Right lobe of liver (tissue), 6 donors: ENCODE data around the gene OPCML. TPM values are rescaled to one million over a fixed set of nuclear protein-coding genes. Genes with fewer than 3 reads are reported as not detected.

Source experiments
- ATAC-seq, 4 donors: fragments of 200-7000 bp; cut with Tn5 transposase; one replicate each; pipeline ENCODE4 v1.9.1; 2020; ENCODE audit warnings: mild to moderate bottlenecking in 4 of 4, moderate library complexity in 4 of 4
- DNase-seq, 3 donors: peaks; one replicate each; pipeline ENCODE4 v3.0.0-alpha.2; 2020
- H3K27ac ChIP-seq, 3 donors: fragments of 200-600 bp; one replicate each; pipeline ENCODE4 v1.8.0; 2022
- H3K27me3 ChIP-seq, 2 donors: fragments of 200-600 bp; one replicate each; pipeline ENCODE4 v1.8.0; 2022
- H3K36me3 ChIP-seq, 4 donors: fragments of 200-600 bp; sonication (generic) in 1 of 4; one replicate each; pipeline versions ENCODE4 v1.5.1 to v1.8.0; 2017 to 2022; ENCODE audit warnings: control low read depth in 1 of 4
- H3K4me1 ChIP-seq, 4 donors: fragments of 200-600 bp; sonication (generic) in 1 of 4; one replicate each; pipeline versions ENCODE4 v1.5.1 to v1.8.0; 2017 to 2022; ENCODE audit warnings: control low read depth in 1 of 4
- H3K4me3 ChIP-seq, 3 donors: fragments of 200-600 bp; one replicate each; pipeline ENCODE4 v1.8.0; 2022
- H3K9me3 ChIP-seq, 4 donors: fragments of 200-600 bp; sonication (generic) in 1 of 4; one replicate each; pipeline versions ENCODE4 v1.5.1 to v1.8.0; 2017 to 2022; ENCODE audit warnings: control low read depth in 1 of 4
- CTCF ChIP-seq, 4 donors: fragments of 200-600 bp in 3 of 4; fragments of 450-650 bp in 1 of 4; IDR thresholded peaks; one replicate each; pipeline versions ENCODE4 v1.5.1 to v1.8.0; 2016 to 2022; ENCODE audit warnings: antibody characterized with exemption in 4 of 4, mild to moderate bottlenecking in 2 of 4
- POLR2A ChIP-seq: fragments of 450-650 bp; IDR thresholded peaks from one replicate; pipeline ENCODE4 v1.6.1; 2017; ENCODE audit warnings: antibody characterized with exemption, mild to moderate bottlenecking
- WGBS: methylation state at CpG from one replicate; pipeline ENCODE4 v1.1.6; 2018; ENCODE audit warnings: low coverage, low lambda C conversion rate; ENCODE audit not compliant: insufficient coverage; ENCODE audit errors: missing lambda C conversion rate; 5-methylcytosine and 5-hydroxymethylcytosine counted together
- intact Hi-C, 2 donors: fragments of 100-400 bp; cut with DNase I; formaldehyde crosslinking; loops; one replicate each; pipeline versions ENCODE4 v1.11.2 to v1.14.1; 2022
- total RNA-seq, 6 experiments: library from RNA; depleted of rRNA in 2 of 6; stranded (reverse); fragments of >200 nt in 2 of 6; fragmentation: NEBNext Ultra II Directional in 3 of 6; extraction: Animal tissue kit (Norgen Biotek cat#: 25700) in 3 of 6; gene quantifications; one replicate each; pipeline versions ENCODE4 v1.1.0 to v1.2.4, GENCODE V29; 2016 to 2023
- donor health status: DM: no; HTN: yes; CAD: no.
- donor health status: DM: no; HTN: no; CAD: no.
- donor health status: DM: no; HTN: no; CAD: no.
- donor health status: DM: no; HTN: yes; CAD: no.
- donor health status: DM: no; HTN: yes; CAD: no.

OPCML gene
- total RNA-seq, 6 experiments from 2014 or later: 0.11 TPM; not detected in 5

DNA sequence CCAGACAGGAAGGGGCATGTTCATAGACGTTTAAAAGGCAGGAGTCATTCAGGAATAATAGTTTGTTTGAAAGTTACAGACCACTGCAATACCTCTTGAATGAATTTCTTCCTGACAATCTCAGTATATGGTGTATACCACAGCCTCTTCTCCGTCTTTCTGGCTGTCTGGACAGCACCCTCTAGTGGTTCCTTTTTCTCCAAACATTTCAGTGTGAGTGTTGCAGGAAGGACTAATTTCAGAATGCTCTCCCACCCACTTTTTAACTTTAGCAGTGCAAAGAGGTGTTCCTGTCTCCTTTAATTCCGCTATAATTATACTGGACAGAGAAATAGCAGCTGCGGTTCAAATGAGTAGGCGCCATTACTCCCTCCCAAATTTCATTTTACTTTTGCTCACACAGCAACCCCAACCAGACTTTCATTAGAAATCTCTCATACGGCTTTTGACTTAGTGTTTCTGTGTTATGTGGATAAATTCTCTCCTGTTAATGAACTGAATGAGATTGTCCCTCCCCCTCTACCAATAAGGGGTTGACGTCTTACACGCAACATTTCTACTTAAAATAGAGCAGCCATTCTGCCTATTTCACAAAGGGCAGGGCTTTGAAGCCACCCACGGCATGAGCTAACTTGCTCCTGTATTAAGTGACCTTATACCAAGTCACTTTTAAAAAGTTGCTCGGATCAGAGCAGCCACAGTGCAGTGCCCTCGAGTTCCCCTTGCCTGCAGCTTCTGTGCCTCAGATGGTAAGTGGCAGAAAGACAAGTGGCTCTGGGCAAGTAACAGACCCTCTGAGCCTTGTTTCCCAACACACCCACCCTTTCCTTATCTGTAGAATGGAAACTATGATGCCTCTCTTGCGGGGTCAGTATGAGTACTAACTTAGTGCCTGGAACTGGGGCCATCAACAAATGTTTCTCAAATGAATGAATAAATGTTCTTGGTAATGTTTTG, 368.6 kb downstream of the OPCML start:
- DNase-seq (no peak), ATAC-seq (peak; percentile 78 to 86 (median 84))
- intact Hi-C loops: no loop called here
- H3K27me3 ChIP-seq: no peaks in the 10 kb centered on the region
- H3K36me3 ChIP-seq: no peaks in the 10 kb centered on the region
- 21% methylated on average over 11 of the region's 12 CpGs for WGBS
- H3K4me1 ChIP-seq: no peaks in the 10 kb centered on the region
- no peak overlapping the region for H3K4me3 ChIP-seq
- no peak overlapping the region for H3K27ac ChIP-seq
- H3K9me3 ChIP-seq: no peaks in the 10 kb centered on the region
- TF ChIP-seq CTCF (IDR thresholded peaks at IDR 0.05) (peak; percentile 53 to 83 (median 76)), POLR2A (no peak)

DNA sequence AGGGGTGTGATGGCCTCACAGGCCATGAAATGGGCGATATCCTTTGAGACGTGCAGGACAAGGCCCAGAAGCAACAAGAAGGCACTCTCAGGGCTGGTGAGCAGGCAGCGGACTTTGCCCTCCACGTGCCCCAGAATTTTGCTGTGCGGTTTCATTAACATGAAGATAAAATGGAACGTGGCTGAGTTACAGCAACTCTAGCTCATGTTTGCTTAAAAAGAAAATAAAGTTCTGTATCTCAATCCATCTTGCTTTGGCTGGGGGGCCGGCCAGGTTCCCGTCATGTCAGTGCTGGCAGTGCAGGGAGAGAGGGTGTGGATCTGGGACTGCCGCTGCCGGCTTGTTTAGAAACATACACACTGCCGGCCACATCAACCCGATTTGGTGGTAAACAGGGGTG, 370.1 kb downstream of the OPCML start:
- Histone ChIP-seq H3K4me1 (no peaks in the 10 kb centered on the region), H3K9me3 (no peaks in the 10 kb centered on the region), H3K4me3 (no peak overlapping the region), H3K36me3 (no peaks in the 10 kb centered on the region), H3K27ac (no peak overlapping the region), H3K27me3 (no peaks in the 10 kb centered on the region)
- DNase-seq (no peak), ATAC-seq (no peak)
- no peak for TF ChIP-seq POLR2A
- 58% methylated on average over 9 of the region's 12 CpGs for WGBS
- intact Hi-C loops: no loop called here

DNA sequence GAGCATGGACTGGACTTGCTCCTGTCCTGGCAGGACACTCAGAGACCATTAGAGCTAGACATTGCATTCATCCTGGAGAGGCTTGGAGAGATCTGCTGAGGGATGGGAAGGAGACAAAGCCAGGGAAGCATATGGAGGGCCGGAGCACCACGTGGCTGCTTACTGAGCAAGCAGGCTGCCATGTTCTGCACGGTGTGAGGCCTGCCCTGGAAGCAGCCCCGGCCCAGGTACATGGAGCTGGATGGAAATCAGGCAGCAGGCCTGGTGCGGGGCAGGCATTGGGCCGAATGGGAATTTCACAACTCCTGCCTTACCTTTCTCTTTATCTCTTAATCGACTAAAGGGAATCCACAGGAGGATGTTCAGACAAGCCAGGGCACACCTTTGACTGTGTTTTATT, 371.5 kb downstream of the OPCML start:
- intact Hi-C loops: no loop called here
- TF ChIP-seq CTCF (IDR thresholded peaks at IDR 0.05) (no peak), POLR2A (no peak)
- no peaks in the 10 kb centered on the region for H3K36me3 ChIP-seq
- no peaks in the 10 kb centered on the region for H3K9me3 ChIP-seq
- DNase-seq: no peak
- ATAC-seq: no peak
- no peaks in the 10 kb centered on the region for H3K4me1 ChIP-seq
- H3K4me3 ChIP-seq: no peak overlapping the region
- 49% methylated on average over 4 of the region's 7 CpGs for WGBS
- no peaks in the 10 kb centered on the region for H3K27me3 ChIP-seq
- no peak overlapping the region for H3K27ac ChIP-seq

DNA sequence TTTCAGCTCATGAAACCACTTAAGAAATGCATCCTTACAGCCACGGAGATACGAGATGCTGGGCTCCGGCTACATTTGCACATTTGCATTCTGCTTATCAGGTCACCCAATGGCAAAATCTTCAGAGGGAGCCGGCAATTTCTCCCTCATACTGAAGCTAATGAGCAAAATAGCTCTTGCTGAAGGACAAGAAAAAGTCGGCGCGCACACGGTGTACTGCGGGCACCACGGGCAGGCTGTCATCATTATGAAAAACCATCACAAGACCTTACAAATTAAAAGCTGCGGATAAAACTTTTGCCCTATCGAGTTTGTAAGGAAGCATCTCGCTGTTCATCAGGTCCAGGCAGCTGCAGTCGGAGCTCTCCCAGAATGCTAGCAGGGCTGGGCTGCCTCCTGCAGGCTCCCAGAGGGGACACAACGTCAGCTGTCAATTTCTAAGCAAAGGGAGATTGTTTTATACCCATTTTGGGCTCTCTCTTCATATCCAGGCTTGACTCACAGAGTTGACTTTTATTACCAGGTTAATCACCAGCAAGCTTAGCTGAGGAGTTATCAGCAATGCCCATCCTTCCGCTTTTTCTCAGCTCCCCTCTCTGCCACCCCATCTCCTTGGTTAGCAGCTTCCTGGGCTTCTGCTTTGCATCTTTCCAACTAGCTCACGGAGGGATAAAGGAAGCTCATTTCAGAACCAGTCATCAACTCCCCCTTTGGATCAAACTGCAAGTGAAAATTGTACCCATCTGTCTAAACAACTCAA, 375.1 kb downstream of the OPCML start:
- Histone ChIP-seq H3K36me3 (no peaks in the 10 kb centered on the region), H3K4me1 (no peaks in the 10 kb centered on the region), H3K4me3 (no peak overlapping the region), H3K9me3 (no peaks in the 10 kb centered on the region), H3K27me3 (no peaks in the 10 kb centered on the region), H3K27ac (no peak overlapping the region)
- DNase-seq (no peak), ATAC-seq (no peak)
- TF ChIP-seq POLR2A (no peak), CTCF (IDR thresholded peaks at IDR 0.05) (no peak)
- intact Hi-C loops: loop anchor here in 1 of 2 donors (10.0 kb wide), 1 partner anchor 72 kb away; no protein-coding TSS in a partner anchor
- 44% methylated on average over 14 of the region's 17 CpGs for WGBS

DNA sequence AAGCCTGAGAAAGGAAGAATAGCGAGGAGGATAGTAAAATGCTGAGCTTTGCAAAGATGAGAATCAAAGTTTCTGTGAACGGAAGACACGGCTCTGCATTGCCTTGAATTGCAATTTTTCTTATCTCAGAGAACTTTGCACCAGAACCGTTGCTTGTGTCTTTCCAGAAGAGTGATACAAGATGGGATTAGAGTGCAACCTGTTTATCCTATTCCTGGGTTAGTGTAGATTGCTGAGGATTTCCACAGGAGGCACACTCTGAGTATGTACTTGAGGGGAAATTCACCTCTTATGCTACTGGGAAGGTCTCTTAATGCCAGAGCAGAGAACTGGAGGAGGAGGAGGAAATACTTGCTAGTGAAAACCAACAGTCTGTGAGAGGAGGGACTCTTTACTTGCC, 377.5 kb downstream of the OPCML start:
- Histone ChIP-seq H3K27me3 (no peaks in the 10 kb centered on the region), H3K9me3 (no peaks in the 10 kb centered on the region), H3K27ac (no peak overlapping the region), H3K36me3 (no peaks in the 10 kb centered on the region), H3K4me3 (no peak overlapping the region), H3K4me1 (no peaks in the 10 kb centered on the region)
- intact Hi-C loops: loop anchor here in 1 of 2 donors (10.0 kb wide), 1 partner anchor 70 kb away; no protein-coding TSS in a partner anchor
- DNase-seq (no peak), ATAC-seq (no peak)
- TF ChIP-seq POLR2A: no peak
- TF ChIP-seq CTCF (IDR thresholded peaks at IDR 0.05): no peak
- WGBS: 19% methylated on average over 4 of the region's 4 CpGs
